H1 (cell line): ENCODE results near the gene NR5A2. TPM values are rescaled to one million over a fixed set of nuclear protein-coding genes. Genes with fewer than 3 reads are reported as not detected.

ENCODE experiments used
- CTCF ChIA-PET: fragments of 300-600 bp; sonication (Branson Sonifier 250); formaldehyde crosslinking; loops from one replicate; lab custom pipeline; 2021; ENCODE audit not compliant: partially characterized antibody; lab: Charles Lee
- POLR2A ChIA-PET: fragments of 300-600 bp; sonication (Branson Sonifier 250); formaldehyde crosslinking; loops from one replicate; lab custom pipeline; 2021; ENCODE audit warnings: inconsistent platforms; ENCODE audit not compliant: partially characterized antibody; lab: Charles Lee
- DNase-seq, 2 experiments: peaks; one replicate each; pipeline versions ENCODE4 v3.0.0 to v3.0.0-alpha.2; 2010 to 2022; ENCODE audit warnings: low spot score in 2 of 2, low read depth in 1 of 2, mixed read lengths in 1 of 2
- FAIRE-seq: peaks from 2 replicates; lab custom pipeline; 2011; peaks lifted over from hg19 to GRCh38; lab: Jason Lieb, UNC
- H2AFZ ChIP-seq: 2 replicates; pipeline ENCODE4 v1.8.1; 2012; ENCODE audit warnings: low read length, inconsistent platforms
- H2AK5ac ChIP-seq: 2 replicates; pipeline ENCODE4 v1.6.1; 2013; ENCODE audit warnings: low read depth, low read length
- H2BK120ac ChIP-seq: replicated peaks from 2 replicates; pipeline ENCODE3; 2013; ENCODE audit warnings: low read depth, low read length, inconsistent platforms
- H2BK12ac ChIP-seq: 2 replicates; pipeline ENCODE4 v1.6.1; 2013; ENCODE audit warnings: low read depth, low read length
- H2BK15ac ChIP-seq: 2 replicates; pipeline ENCODE4 v1.6.1; 2013; ENCODE audit warnings: low read length
- H2BK20ac ChIP-seq: 2 replicates; pipeline ENCODE4 v1.6.1; 2013; ENCODE audit warnings: low read length
- H2BK5ac ChIP-seq: 2 replicates; pipeline ENCODE4 v1.6.1; 2013; ENCODE audit warnings: low read depth, low read length
- H3K14ac ChIP-seq: 2 replicates; pipeline ENCODE4 v1.6.1; 2013; ENCODE audit warnings: inconsistent platforms; ENCODE audit not compliant: insufficient read length
- H3K18ac ChIP-seq: 2 replicates; pipeline ENCODE4 v1.6.1; 2013; ENCODE audit warnings: low read length; ENCODE audit errors: extremely low read depth
- H3K23ac ChIP-seq: 2 replicates; pipeline ENCODE4 v1.6.1; 2013; ENCODE audit warnings: inconsistent platforms; ENCODE audit not compliant: insufficient read length
- H3K23me2 ChIP-seq: 2 replicates; pipeline ENCODE4 v1.6.1; 2013; ENCODE audit warnings: low read depth, low read length
- H3K27ac ChIP-seq: 2 replicates; pipeline ENCODE4 v1.6.1; 2011; ENCODE audit warnings: low read depth, low read length, inconsistent platforms
- H3K27me3 ChIP-seq, 4 experiments: replicated peaks in 1 of 4; 1 replicate in 1 of 4; 2 replicates in 3 of 4; pipeline versions ENCODE4 v1.6.1 to v1.8.1; 2011 to 2013; ENCODE audit warnings: low read length in 3 of 4, mild to moderate bottlenecking in 3 of 4, inconsistent platforms in 2 of 4, mixed read lengths in 2 of 4, moderate library complexity in 1 of 4; ENCODE audit not compliant: control insufficient read depth in 3 of 4, insufficient read depth in 3 of 4; ENCODE audit errors: extremely low read depth in 1 of 4
- H3K36me3 ChIP-seq, 4 experiments: 2 replicates each; pipeline versions ENCODE4 v1.6.1 to v1.8.1; 2011 to 2013; ENCODE audit warnings: mild to moderate bottlenecking in 4 of 4, low read length in 3 of 4, moderate library complexity in 2 of 4, control low read depth in 1 of 4, inconsistent platforms in 1 of 4; ENCODE audit not compliant: insufficient read depth in 4 of 4, control insufficient read depth in 2 of 4
- H3K4ac ChIP-seq: replicated peaks from 2 replicates; pipeline ENCODE3; 2013; ENCODE audit warnings: low read length, low read depth, mixed read lengths, inconsistent platforms; ENCODE audit not compliant: insufficient read length
- H3K4me1 ChIP-seq, 4 experiments: replicated peaks in 1 of 4; 1 replicate in 1 of 4; 2 replicates in 3 of 4; pipeline versions ENCODE4 v1.6.1 to v1.8.1; 2011 to 2013; ENCODE audit warnings: low read length in 3 of 4, inconsistent platforms in 2 of 4, mixed read lengths in 1 of 4; ENCODE audit not compliant: insufficient read depth in 4 of 4, control insufficient read depth in 3 of 4
- H3K4me2 ChIP-seq, 2 experiments: 2 replicates each; pipeline versions ENCODE4 v1.6.1 to v1.8.1; 2011 to 2013; ENCODE audit warnings: low read depth in 2 of 2, low read length in 2 of 2, control low read depth in 1 of 2, inconsistent platforms in 1 of 2, mild to moderate bottlenecking in 1 of 2; ENCODE audit not compliant: insufficient read depth in 1 of 2
- H3K4me3 ChIP-seq, 4 experiments: fragments of 200-600, 300-600 bp in 1 of 4; sonication (generic), shearing (Covaris generic), sonication (Bioruptor Twin) in 1 of 4; 2 replicates each; pipeline versions ENCODE4 v1.5.1 to v1.8.1; 2011 to 2016; ENCODE audit warnings: low read length in 4 of 4, low read depth in 3 of 4, control low read depth in 2 of 4, inconsistent platforms in 2 of 4, mild to moderate bottlenecking in 2 of 4, mixed read lengths in 1 of 4, moderate library complexity in 1 of 4; ENCODE audit not compliant: insufficient read depth in 2 of 4; ENCODE audit errors: extremely low read depth in 1 of 4
- H3K56ac ChIP-seq: replicated peaks from 2 replicates; pipeline ENCODE3; 2013; ENCODE audit warnings: low read depth, mild to moderate bottlenecking, mixed read lengths, low read length, inconsistent platforms; ENCODE audit not compliant: insufficient read length
- H3K79me1 ChIP-seq: 2 replicates; pipeline ENCODE4 v1.6.1; 2013; ENCODE audit warnings: low read depth, low read length, control low read depth
- H3K79me2 ChIP-seq, 2 experiments: 2 replicates each; pipeline versions ENCODE4 v1.6.1 to v1.8.1; 2012 to 2013; ENCODE audit warnings: low read length in 2 of 2, mild to moderate bottlenecking in 2 of 2, inconsistent platforms in 1 of 2; ENCODE audit not compliant: insufficient read depth in 2 of 2, control insufficient read depth in 1 of 2
- H3K9ac ChIP-seq, 4 experiments: replicated peaks in 1 of 4; 1 replicate in 1 of 4; 2 replicates in 3 of 4; pipeline versions ENCODE4 v1.6.1 to v1.8.1; 2011 to 2013; ENCODE audit warnings: low read depth in 3 of 4, low read length in 3 of 4, control low read depth in 2 of 4, mild to moderate bottlenecking in 2 of 4, moderate library complexity in 2 of 4, inconsistent platforms in 1 of 4; ENCODE audit errors: extremely low read depth in 1 of 4
- H3K9me3 ChIP-seq, 2 experiments: 2 replicates each; pipeline versions ENCODE4 v1.6.1 to v1.8.1; 2012 to 2013; ENCODE audit warnings: mild to moderate bottlenecking in 2 of 2, moderate library complexity in 2 of 2, control low read depth in 1 of 2, inconsistent platforms in 1 of 2, low read depth in 1 of 2, low read length in 1 of 2, mixed read lengths in 1 of 2; ENCODE audit not compliant: insufficient read depth in 2 of 2
- H4K20me1 ChIP-seq, 2 experiments: replicated peaks in 1 of 2; 2 replicates each; pipeline versions ENCODE3 to v1.8.1; 2011 to 2013; ENCODE audit warnings: inconsistent platforms in 2 of 2, low read length in 2 of 2, mild to moderate bottlenecking in 1 of 2; ENCODE audit not compliant: insufficient read depth in 2 of 2, control insufficient read depth in 1 of 2
- H4K5ac ChIP-seq: 2 replicates; pipeline ENCODE4 v1.6.1; 2013; ENCODE audit warnings: low read length, low read depth, mixed read lengths, inconsistent platforms; ENCODE audit not compliant: insufficient read length
- H4K8ac ChIP-seq: 2 replicates; pipeline ENCODE4 v1.8.0; 2013; ENCODE audit warnings: mild to moderate bottlenecking, moderate library complexity, low read length, inconsistent platforms; ENCODE audit not compliant: insufficient read depth; ENCODE audit errors: extremely low read depth
- H4K91ac ChIP-seq: replicated peaks from 2 replicates; pipeline ENCODE3; 2013; ENCODE audit warnings: low read length, mixed read lengths, inconsistent platforms; ENCODE audit not compliant: insufficient read length
- BCL11A ChIP-seq, 2 experiments: IDR thresholded peaks; one replicate each; pipeline ENCODE4 v1.6.1; 2011; ENCODE audit warnings: low read depth in 2 of 2, low read length in 2 of 2, mild to moderate bottlenecking in 2 of 2
- WGBS, 2 experiments: shearing (Covaris generic) in 1 of 2; methylation state at CpG; one replicate each; pipeline versions ENCODE4 v1.1.6 to v1.1.7; 2013 to 2015; ENCODE audit warnings: low lambda C conversion rate in 2 of 2, mixed read lengths in 2 of 2, inconsistent platforms in 1 of 2, low coverage in 1 of 2, missing lambda C conversion rate in 1 of 2; ENCODE audit not compliant: insufficient replicate concordance in 2 of 2, insufficient coverage in 1 of 2, insufficient read length in 1 of 2; ENCODE audit errors: extremely low coverage in 1 of 2, missing lambda C conversion rate in 1 of 2; 5-methylcytosine and 5-hydroxymethylcytosine counted together
- polyA plus RNA-seq, 7 experiments: library from polyadenylated mRNA; depleted of rRNA in 3 of 7; stranded (reverse) in 5 of 7; unstranded in 2 of 7; fragments of >200 nt in 5 of 7; fragments of 200-250 nt in 2 of 7; gene quantifications; 1 replicate in 5 of 7; 2 replicates in 1 of 7; 4 replicates in 1 of 7; pipeline versions ENCODE4 v1.2.1 to v1.2.3, GENCODE V29; 2011 to 2013; ENCODE audit warnings: missing spikeins in 2 of 7, mixed read lengths in 2 of 7
- total RNA-seq: library from RNA; stranded (reverse); fragmentation: NEBNext Ultra II Directional; extraction: Animal tissue kit (Norgen Biotek cat#: 25700); gene quantifications from 2 replicates; pipeline ENCODE4 v1.2.1, GENCODE V29; 2021
- TF ChIP-seq, protein P1 (sequence below): IDR thresholded peaks from 2 replicates; pipeline ENCODE4 v1.6.1; 2011; ENCODE audit warnings: low read length, improper control_type of control experiment

The NR5A2 gene
- total and polyA plus RNA-seq, 2 of the 8 experiments (the other 6 are each of a cell fraction or from before 2014, with no cell fraction given), result 1.7 to 11.6 TPM

DNA sequence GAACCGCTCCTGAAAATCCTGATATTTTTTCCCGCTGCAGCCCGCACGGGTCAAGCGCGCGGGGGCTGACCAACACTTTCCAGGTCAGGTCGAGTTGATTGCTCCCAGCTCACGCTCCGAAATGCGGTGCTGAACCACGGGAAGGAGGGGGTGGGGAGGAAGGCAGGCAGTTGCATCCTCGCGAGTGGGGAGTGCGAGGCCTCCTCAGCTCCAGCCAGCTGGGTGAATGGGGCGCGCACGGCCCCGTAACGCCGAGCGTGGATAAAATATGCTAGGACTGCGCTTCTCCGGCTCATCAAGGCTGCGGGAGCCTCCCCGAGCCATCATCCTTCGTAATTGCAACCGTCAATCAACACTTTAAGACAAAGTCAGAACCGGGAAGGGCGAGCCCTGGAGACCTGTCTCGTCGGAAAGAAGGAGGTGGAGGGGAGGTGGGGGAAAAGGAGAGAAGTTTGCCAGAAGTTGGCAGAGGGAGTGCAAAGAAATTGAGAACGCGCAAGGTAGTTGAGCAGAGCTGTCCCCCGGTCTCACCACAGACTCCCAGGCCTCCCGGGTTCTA lies 8.0 kb downstream of the NR5A2 start:
- Histone ChIP-seq H2BK120ac (no peak overlapping the region), H3K23me2 (peaks cover 32% of the 10 kb centered on the region), H3K14ac (no peak overlapping the region), H2AFZ (0 out of 2 replicates have a peak overlapping the region, but pooled peaks have one; percentile 62), H3K27me3 (peaks cover 26 to 85% (median 64%) of the 10 kb centered on the region in 4 experiments; a peak in 6 of 7 replicates), H3K18ac (peak overlapping the region; percentile 78; the same call in 1 of the 2 replicates), H3K4ac (no peak overlapping the region), H3K4me2 (peak overlapping the region; percentile 98 to 100), H4K91ac (peak overlapping the region; percentile 53), H4K8ac (0 out of 2 replicates have a peak overlapping the region, but pooled peaks have one; percentile 36), H3K79me2 (no peaks in the 10 kb centered on the region), H3K56ac (peak overlapping the region; percentile 3), H2BK12ac (peak overlapping the region; percentile 93; the same call in 1 of the 2 replicates), H4K20me1 (peaks cover 0 to 2% of the 10 kb centered on the region in 2 experiments), H3K4me3 (peak overlapping the region; percentile 51 to 69 (median 63)), H3K27ac (no peak overlapping the region), H3K9me3 (no peaks in the 10 kb centered on the region), H3K9ac (0 out of 7 replicates have a peak overlapping the region, but pooled peaks of 1 of the 4 experiments have one; percentile 1), H2AK5ac (no peak overlapping the region), H2BK5ac (peak overlapping the region; percentile 73; the same call in 1 of the 2 replicates), H3K4me1 (peaks cover 11 to 30% (median 12%) of the 10 kb centered on the region in 4 experiments), H2BK15ac (no peak overlapping the region), H3K79me1 (no peaks in the 10 kb centered on the region), H2BK20ac (peak overlapping the region; percentile 83; the same call in 1 of the 2 replicates), H4K5ac (no peak overlapping the region), H3K36me3 (no peaks in the 10 kb centered on the region), H3K23ac (no peak overlapping the region)
- CTCF ChIA-PET, result interaction anchor here (0.8 to 1.6 kb wide), 4 partner anchors 49 to 351 kb away, joined by 3 to 4 read pairs (median 4); no protein-coding TSS in a partner anchor
- FAIRE-seq (no peak), DNase-seq (peak in 1 of 2 experiments; percentile 58)
- POLR2A ChIA-PET, result interaction anchor here (3.4 to 6.5 kb wide), 2 partner anchors 9 to 12 kb away, joined by 8 to 36 read pairs; no protein-coding TSS in a partner anchor
- WGBS, 2 experiments, result 0% methylated on average over 27 of the region's 36 CpGs; no CpG with 5 or more reads in 1 of the 2 experiments
- TF ChIP-seq, protein P1, sequence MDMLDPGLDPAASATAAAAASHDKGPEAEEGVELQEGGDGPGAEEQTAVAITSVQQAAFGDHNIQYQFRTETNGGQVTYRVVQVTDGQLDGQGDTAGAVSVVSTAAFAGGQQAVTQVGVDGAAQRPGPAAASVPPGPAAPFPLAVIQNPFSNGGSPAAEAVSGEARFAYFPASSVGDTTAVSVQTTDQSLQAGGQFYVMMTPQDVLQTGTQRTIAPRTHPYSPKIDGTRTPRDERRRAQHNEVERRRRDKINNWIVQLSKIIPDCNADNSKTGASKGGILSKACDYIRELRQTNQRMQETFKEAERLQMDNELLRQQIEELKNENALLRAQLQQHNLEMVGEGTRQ, result no peak
- TF ChIP-seq BCL11A (IDR thresholded peaks at IDR 0.05; ENCODE audit: low read depth in 2 of 2, low read length in 2 of 2), result no peak
